Endothelial cell of umbilical vein (primary cell): ENCODE data around the gene TSC22D1. TPM values are rescaled to one million over a fixed set of nuclear protein-coding genes. Genes with fewer than 3 reads are reported as not detected.

Experiments used
- BruUV-seq: library from RNA; stranded (reverse); fragments of 400-500 nt; replicated peaks from 2 replicates; lab custom pipeline; 2021; lab: Mats Ljungman, UMichigan
- CTCF ChIA-PET: fragments of 300-600, 350-600 bp; sonication (Branson Sonifier 250); formaldehyde crosslinking; loops from one replicate; lab custom pipeline; 2021; ENCODE audit warnings: antibody characterized with exemption, inconsistent platforms; lab: Charles Lee
- POLR2A ChIA-PET: fragments of 300-600, 350-600 bp; sonication (Branson Sonifier 250); formaldehyde crosslinking; loops from one replicate; lab custom pipeline; 2021; ENCODE audit warnings: antibody characterized with exemption, inconsistent platforms; lab: Charles Lee
- DNase-seq: peaks from one replicate; pipeline ENCODE4 v3.0.0-alpha.2; 2011; ENCODE audit warnings: low read depth, low spot score
- FAIRE-seq: peaks from 2 replicates; lab custom pipeline; 2011; peaks lifted over from hg19 to GRCh38; lab: Jason Lieb, UNC
- H2AFZ ChIP-seq: 2 replicates; pipeline ENCODE4 v1.6.0; 2012; ENCODE audit warnings: low read depth, low read length, control low read depth, inconsistent platforms
- H3K27ac ChIP-seq: 2 replicates; pipeline ENCODE4 v1.5.1; 2011; ENCODE audit warnings: low read depth, mild to moderate bottlenecking, control low read depth, low read length, moderate library complexity; ENCODE audit not compliant: insufficient read depth
- H3K27me3 ChIP-seq, 2 experiments: 2 replicates each; pipeline versions ENCODE4 v1.6.0 to v1.6.1; 2011; ENCODE audit warnings: low read length in 2 of 2, mixed read lengths in 1 of 2; ENCODE audit not compliant: control insufficient read depth in 2 of 2, insufficient read depth in 2 of 2
- H3K36me3 ChIP-seq, 2 experiments: 2 replicates in 1 of 2; 3 replicates in 1 of 2; pipeline ENCODE4 v1.5.1; 2011; ENCODE audit warnings: low read length in 2 of 2, mild to moderate bottlenecking in 1 of 2, moderate library complexity in 1 of 2; ENCODE audit not compliant: control insufficient read depth in 2 of 2, insufficient read depth in 2 of 2; ENCODE audit errors: extremely low read depth in 1 of 2
- H3K4me1 ChIP-seq: 3 replicates; pipeline ENCODE4 v1.5.1; 2011; ENCODE audit warnings: mild to moderate bottlenecking, low read length; ENCODE audit not compliant: control insufficient read depth, insufficient read depth; ENCODE audit errors: extremely low read depth
- H3K4me2 ChIP-seq: 2 replicates; pipeline ENCODE4 v1.6.1; 2011; ENCODE audit warnings: low read length, control low read depth, mixed read lengths; ENCODE audit not compliant: insufficient read depth
- H3K4me3 ChIP-seq, 3 experiments: fragments of 200-600 bp in 1 of 3; sonication (generic), shearing (Covaris generic) in 1 of 3; replicated peaks in 1 of 3; 2 replicates each; pipeline ENCODE4 v1.5.1; 2011 to 2016; ENCODE audit warnings: control low read depth in 3 of 3, low read length in 3 of 3, mild to moderate bottlenecking in 2 of 3, inconsistent platforms in 1 of 3, low read depth in 1 of 3, moderate library complexity in 1 of 3; ENCODE audit not compliant: insufficient read depth in 1 of 3
- H3K79me2 ChIP-seq: 2 replicates; pipeline ENCODE4 v1.6.0; 2012; ENCODE audit warnings: low read length, inconsistent platforms; ENCODE audit not compliant: control insufficient read depth, insufficient read depth
- H3K9ac ChIP-seq: replicated peaks from 2 replicates; pipeline ENCODE3; 2011; ENCODE audit warnings: low read length, control low read depth; ENCODE audit not compliant: insufficient read depth; ENCODE audit errors: extremely low read depth
- H3K9me1 ChIP-seq: replicated peaks from 3 replicates; pipeline ENCODE4 v1.6.0; 2011; ENCODE audit warnings: mild to moderate bottlenecking, low read length; ENCODE audit not compliant: control insufficient read depth, insufficient read depth; ENCODE audit errors: extremely low read depth
- H3K9me3 ChIP-seq: replicated peaks from 2 replicates; pipeline ENCODE4 v1.5.1; 2012; ENCODE audit warnings: low read length, inconsistent platforms; ENCODE audit not compliant: control insufficient read depth, insufficient read depth
- H4K20me1 ChIP-seq: replicated peaks from 2 replicates; pipeline ENCODE3; 2011; ENCODE audit warnings: mild to moderate bottlenecking, low read length; ENCODE audit not compliant: control insufficient read depth, insufficient read depth; ENCODE audit errors: extremely low read depth
- EZH2 ChIP-seq: IDR thresholded peaks from 2 replicates; pipeline ENCODE4 v1.6.1; 2012; ENCODE audit warnings: borderline replicate concordance, low read depth, mild to moderate bottlenecking, moderate library complexity, low read length, inconsistent platforms; ENCODE audit not compliant: severe bottlenecking
- FOS ChIP-seq: IDR thresholded peaks from 2 replicates; pipeline ENCODE4 v1.6.1; 2011; ENCODE audit warnings: mild to moderate bottlenecking, low read length, moderate library complexity, borderline replicate concordance; ENCODE audit not compliant: insufficient read depth
- GATA2 ChIP-seq: IDR thresholded peaks from 2 replicates; pipeline ENCODE4 v1.7.0; 2011; ENCODE audit warnings: low read depth, mild to moderate bottlenecking, moderate library complexity, mixed read lengths, low read length; ENCODE audit not compliant: insufficient read length, insufficient read depth
- JUN ChIP-seq: IDR thresholded peaks from 2 replicates; pipeline ENCODE4 v1.6.1; 2011; ENCODE audit warnings: borderline replicate concordance, low read depth; ENCODE audit not compliant: insufficient read length, insufficient read depth
- MYC ChIP-seq: IDR thresholded peaks from one replicate; pipeline ENCODE4 v1.6.1; 2011; ENCODE audit warnings: mild to moderate bottlenecking, low read depth, low read length
- POLR2A ChIP-seq: IDR thresholded peaks from 2 replicates; pipeline ENCODE4 v1.6.1; 2012; ENCODE audit warnings: low read depth, mild to moderate bottlenecking, control low read depth, low read length
- POLR2AphosphoS5 ChIP-seq: IDR thresholded peaks from 2 replicates; pipeline ENCODE4 v1.6.1; 2012; ENCODE audit warnings: low read depth, mild to moderate bottlenecking, control low read depth, low read length, moderate library complexity; ENCODE audit not compliant: insufficient read depth
- dilution Hi-C: fragments of 300-500 bp; cut with MboI; formaldehyde crosslinking; loops from one replicate; pipeline ENCODE4 v1.15.0; 2019; ENCODE audit warnings: low sequenced_read_pairs; ENCODE audit not compliant: extremely low pct_ligation_motif_present
- intact Hi-C: fragments of 100-400 bp; cut with micrococcal nuclease; formaldehyde crosslinking; loops from one replicate; pipeline ENCODE4 v1.10.0; 2022
- polyA plus RNA-seq, 4 experiments: library from polyadenylated mRNA; depleted of rRNA in 3 of 4; stranded (reverse) in 3 of 4; unstranded in 1 of 4; fragments of >200 nt; gene quantifications; 2 replicates each; pipeline versions ENCODE4 v1.2.1 to v1.2.3, GENCODE V29; 2011 to 2012; ENCODE audit warnings: missing spikeins in 1 of 4
- total RNA-seq: library from RNA; stranded (reverse); gene quantifications from 2 replicates; pipeline ENCODE4 v1.2.3, GENCODE V29; 2021
- TF ChIP-seq, protein P1 (sequence below): IDR thresholded peaks from 2 replicates; pipeline ENCODE4 v1.6.1; 2011; ENCODE audit not compliant: insufficient read depth, insufficient read length
- TF ChIP-seq, protein P2 (sequence below), 2 donors: IDR thresholded peaks; 1 replicate in 1 of 2; 2 replicates in 1 of 2; pipeline ENCODE4 v1.5.1; 2011; ENCODE audit warnings: low read length in 2 of 2, mild to moderate bottlenecking in 2 of 2, moderate library complexity in 2 of 2, control low read depth in 1 of 2, inconsistent platforms in 1 of 2, low read depth in 1 of 2; ENCODE audit not compliant: insufficient read depth in 1 of 2; ENCODE audit errors: extremely low read depth in 1 of 2

The TSC22D1 gene
- total and polyA plus RNA-seq, 2 donors (not counting 3 experiments of a cell fraction or from before 2014, with no cell fraction given), result 47.7 to 51.8 TPM

DNA sequence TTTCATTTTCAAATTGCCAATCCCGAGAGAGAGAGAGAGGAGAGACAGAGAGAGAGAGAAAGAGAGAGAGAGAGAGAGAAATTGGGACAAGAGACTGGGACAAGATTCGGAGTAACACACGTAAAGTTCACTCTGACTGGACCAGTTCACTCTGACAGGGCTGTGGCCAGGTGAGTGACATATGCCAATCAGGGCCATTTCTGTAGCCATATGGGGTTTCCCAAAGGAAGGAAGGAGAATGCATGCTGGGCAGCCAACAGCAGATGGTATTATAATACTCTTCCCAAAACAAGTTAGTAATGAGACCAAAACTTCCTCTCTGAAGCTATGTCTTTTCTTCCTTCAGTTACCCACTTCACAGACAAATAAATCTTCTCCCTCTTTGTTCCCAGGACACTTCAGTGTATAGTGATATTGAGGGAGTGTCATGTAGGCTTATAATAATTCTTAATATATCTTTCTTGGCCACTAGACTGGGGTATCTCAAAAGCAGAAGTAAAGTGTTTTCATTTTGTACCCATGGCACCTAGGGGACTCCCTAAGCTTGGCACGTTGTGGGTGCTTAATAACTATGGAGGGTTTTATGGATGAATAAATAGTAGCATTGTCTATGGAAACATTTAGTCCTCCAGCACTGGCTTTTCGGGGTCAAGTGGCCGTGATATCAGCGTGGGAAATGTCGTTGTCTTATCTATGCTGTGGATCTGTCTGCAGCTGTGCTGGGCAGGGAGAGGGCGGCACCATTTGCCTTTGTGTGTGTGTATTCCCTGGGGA, 150.9 kb downstream of the TSC22D1 start:
- Histone ChIP-seq H3K27ac (no peak overlapping the region), H3K9me1 (no peaks in the 10 kb centered on the region), H3K9me3 (no peaks in the 10 kb centered on the region), H3K27me3 (peaks cover 4 to 5% of the 10 kb centered on the region in 2 experiments), H3K4me2 (no peak overlapping the region), H4K20me1 (no peaks in the 10 kb centered on the region), H3K4me3 (no peak overlapping the region), H3K79me2 (no peaks in the 10 kb centered on the region), H2AFZ (no peak overlapping the region), H3K9ac (no peak overlapping the region), H3K36me3 (no peaks in the 10 kb centered on the region), H3K4me1 (no peaks in the 10 kb centered on the region)
- BruUV-seq, result no TSS peak
- dilution Hi-C loops (no loop called here), intact Hi-C loops (no loop called here)
- TF ChIP-seq MYC, result no peak
- no peak for TF ChIP-seq JUN
- TF ChIP-seq POLR2A, result no peak
- no peak for TF ChIP-seq FOS
- TF ChIP-seq, protein P1, sequence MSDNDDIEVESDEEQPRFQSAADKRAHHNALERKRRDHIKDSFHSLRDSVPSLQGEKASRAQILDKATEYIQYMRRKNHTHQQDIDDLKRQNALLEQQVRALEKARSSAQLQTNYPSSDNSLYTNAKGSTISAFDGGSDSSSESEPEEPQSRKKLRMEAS, result no peak
- TF ChIP-seq, protein P2, sequence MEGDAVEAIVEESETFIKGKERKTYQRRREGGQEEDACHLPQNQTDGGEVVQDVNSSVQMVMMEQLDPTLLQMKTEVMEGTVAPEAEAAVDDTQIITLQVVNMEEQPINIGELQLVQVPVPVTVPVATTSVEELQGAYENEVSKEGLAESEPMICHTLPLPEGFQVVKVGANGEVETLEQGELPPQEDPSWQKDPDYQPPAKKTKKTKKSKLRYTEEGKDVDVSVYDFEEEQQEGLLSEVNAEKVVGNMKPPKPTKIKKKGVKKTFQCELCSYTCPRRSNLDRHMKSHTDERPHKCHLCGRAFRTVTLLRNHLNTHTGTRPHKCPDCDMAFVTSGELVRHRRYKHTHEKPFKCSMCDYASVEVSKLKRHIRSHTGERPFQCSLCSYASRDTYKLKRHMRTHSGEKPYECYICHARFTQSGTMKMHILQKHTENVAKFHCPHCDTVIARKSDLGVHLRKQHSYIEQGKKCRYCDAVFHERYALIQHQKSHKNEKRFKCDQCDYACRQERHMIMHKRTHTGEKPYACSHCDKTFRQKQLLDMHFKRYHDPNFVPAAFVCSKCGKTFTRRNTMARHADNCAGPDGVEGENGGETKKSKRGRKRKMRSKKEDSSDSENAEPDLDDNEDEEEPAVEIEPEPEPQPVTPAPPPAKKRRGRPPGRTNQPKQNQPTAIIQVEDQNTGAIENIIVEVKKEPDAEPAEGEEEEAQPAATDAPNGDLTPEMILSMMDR (IDR thresholded peaks at IDR 0.05; ENCODE audit: extremely low read depth in 1 of 2, insufficient read depth in 1 of 2, low read depth in 1 of 2, low read length in 2 of 2), result no peak
- TF ChIP-seq EZH2, result no peak
- TF ChIP-seq GATA2, result no peak
- no peak for TF ChIP-seq POLR2AphosphoS5
- no peak for FAIRE-seq
- ChIA-PET CTCF (interaction anchor here (0.8 to 1.4 kb wide), 2 partner anchors 10 to 203 kb away, joined by 3 read pairs; no protein-coding TSS in a partner anchor), POLR2A (no interaction called here)
- peak; percentile 20 for DNase-seq
